HCT116 (cell line): Measurements from ENCODE around the gene SLC3A2.

Experiments used
- CTCF ChIP-seq, 3 experiments: fragments of 200-600 bp in 1 of 3; sonication (generic) in 1 of 3; IDR thresholded peaks in 2 of 3; conservative IDR thresholded peaks in 1 of 3; 2 replicates each; pipeline ENCODE4 v1.5.1; 2012 to 2017; ENCODE audit warnings: low read depth in 2 of 3, low read length in 2 of 3, antibody characterized with exemption in 1 of 3, borderline replicate concordance in 1 of 3, control low read depth in 1 of 3, mild to moderate bottlenecking in 1 of 3, mixed read lengths in 1 of 3, mixed run types in 1 of 3, moderate library complexity in 1 of 3; ENCODE audit not compliant: insufficient read depth in 1 of 3
- MAX ChIP-seq: IDR thresholded peaks from 2 replicates; pipeline ENCODE4 v1.6.1; 2012
- SIN3A ChIP-seq: IDR thresholded peaks from 2 replicates; pipeline ENCODE4 v1.6.1; 2012; ENCODE audit warnings: low read depth

- no peak for TF ChIP-seq CTCF (IDR thresholded peaks at IDR 0.05 in 2 of 3, conservative IDR thresholded peaks at IDR 0.05 in 1 of 3; ENCODE audit: borderline replicate concordance in 1 of 3, insufficient read depth in 1 of 3, low read depth in 2 of 3, low read length in 2 of 3)
- no peak for TF ChIP-seq MAX
- no peak for TF ChIP-seq SIN3A
These were observed 28.0 kb upstream of the SLC3A2 start for GRCh38 chr11:62852523-62853188.
